ENCODE data around the gene CD4.

DNA sequence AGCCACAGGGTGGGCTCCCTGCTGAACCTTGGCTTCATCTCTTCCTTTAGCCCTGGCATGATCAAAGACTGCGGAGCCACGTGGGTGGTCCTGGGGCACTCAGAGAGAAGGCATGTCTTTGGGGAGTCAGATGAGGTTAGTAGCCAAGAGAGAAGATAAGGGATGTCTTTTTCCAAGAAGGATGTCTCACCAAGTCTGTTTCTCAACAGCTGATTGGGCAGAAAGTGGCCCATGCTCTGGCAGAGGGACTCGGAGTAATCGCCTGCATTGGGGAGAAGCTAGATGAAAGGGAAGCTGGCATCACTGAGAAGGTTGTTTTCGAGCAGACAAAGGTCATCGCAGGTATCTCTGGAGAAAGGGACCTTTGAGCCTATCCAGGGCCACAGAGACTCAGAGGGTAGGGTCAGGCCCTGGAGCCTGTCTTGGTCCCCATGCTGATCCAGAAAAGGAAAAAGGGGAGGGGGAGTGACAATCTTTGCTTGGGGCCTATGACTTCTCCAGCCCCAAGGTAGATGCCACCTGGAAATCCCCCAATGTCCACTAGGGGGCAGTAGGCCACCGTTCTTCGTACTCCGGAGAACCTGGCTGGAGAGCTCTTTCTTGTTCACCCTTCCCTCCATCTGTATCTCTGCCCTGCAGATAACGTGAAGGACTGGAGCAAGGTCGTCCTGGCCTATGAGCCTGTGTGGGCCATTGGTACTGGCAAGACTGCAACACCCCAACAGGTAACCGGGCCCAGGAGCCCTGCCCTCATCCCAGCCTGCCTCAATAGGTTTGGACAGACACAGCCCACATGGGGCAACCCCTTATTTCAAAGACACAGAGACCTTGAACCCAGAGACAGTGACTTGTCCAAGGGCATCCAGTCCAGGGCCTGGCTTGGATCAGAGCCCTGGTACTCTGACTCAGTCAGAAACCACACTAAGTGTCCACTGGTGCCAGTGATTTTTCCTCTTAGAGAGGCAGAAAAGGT, 80.0 kb downstream of the CD4 start:
- TF ChIP-seq, protein P1, sequence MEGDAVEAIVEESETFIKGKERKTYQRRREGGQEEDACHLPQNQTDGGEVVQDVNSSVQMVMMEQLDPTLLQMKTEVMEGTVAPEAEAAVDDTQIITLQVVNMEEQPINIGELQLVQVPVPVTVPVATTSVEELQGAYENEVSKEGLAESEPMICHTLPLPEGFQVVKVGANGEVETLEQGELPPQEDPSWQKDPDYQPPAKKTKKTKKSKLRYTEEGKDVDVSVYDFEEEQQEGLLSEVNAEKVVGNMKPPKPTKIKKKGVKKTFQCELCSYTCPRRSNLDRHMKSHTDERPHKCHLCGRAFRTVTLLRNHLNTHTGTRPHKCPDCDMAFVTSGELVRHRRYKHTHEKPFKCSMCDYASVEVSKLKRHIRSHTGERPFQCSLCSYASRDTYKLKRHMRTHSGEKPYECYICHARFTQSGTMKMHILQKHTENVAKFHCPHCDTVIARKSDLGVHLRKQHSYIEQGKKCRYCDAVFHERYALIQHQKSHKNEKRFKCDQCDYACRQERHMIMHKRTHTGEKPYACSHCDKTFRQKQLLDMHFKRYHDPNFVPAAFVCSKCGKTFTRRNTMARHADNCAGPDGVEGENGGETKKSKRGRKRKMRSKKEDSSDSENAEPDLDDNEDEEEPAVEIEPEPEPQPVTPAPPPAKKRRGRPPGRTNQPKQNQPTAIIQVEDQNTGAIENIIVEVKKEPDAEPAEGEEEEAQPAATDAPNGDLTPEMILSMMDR (IDR thresholded peaks at IDR 0.05 in 4 of 5, conservative IDR thresholded peaks at IDR 0.05 in 1 of 5) = peak; percentile 81 to 92 (median 90)
- no peak for TF ChIP-seq POLR2A (IDR thresholded peaks at IDR 0.05)
